MG63 (cell line): ENCODE measurements around the gene PRAMEF18. TPM values are rescaled to one million over a fixed set of nuclear protein-coding genes. Genes with fewer than 3 reads are reported as not detected.
A peak's percentile ranks its signal among the peaks of the same experiment; 100 is the strongest.
"Not testable (repeated sequence)": the region's sequence is repeated elsewhere in the genome, so short reads cannot be mapped to it uniquely, and the experiment has no call there.

Experiments
- DNase-seq: peaks from one replicate; pipeline ENCODE4 v3.0.0-alpha.2; 2020
- H3K27me3 ChIP-seq: fragments of 250-450 bp; sonication (Bioruptor Pico); 2 replicates; pipeline ENCODE4 v1.5.1; 2020; ENCODE audit warnings: mild to moderate bottlenecking, moderate library complexity
- H3K36me3 ChIP-seq: fragments of 250-450 bp; sonication (Bioruptor Pico); 2 replicates; pipeline ENCODE4 v1.5.1; 2020; ENCODE audit warnings: mild to moderate bottlenecking, moderate library complexity
- H3K4me3 ChIP-seq: fragments of 250-450 bp; sonication (Bioruptor Pico); 2 replicates; pipeline ENCODE4 v1.5.1; 2020; ENCODE audit warnings: mild to moderate bottlenecking, moderate library complexity
- H3K9me3 ChIP-seq: fragments of 250-450 bp; sonication (Bioruptor Pico); 2 replicates; pipeline ENCODE4 v1.5.1; 2020; ENCODE audit warnings: mild to moderate bottlenecking, moderate library complexity
- total RNA-seq: library from RNA; depleted of rRNA; stranded (reverse); fragments of >200 nt; shearing (Covaris generic); gene quantifications from 2 replicates; pipeline ENCODE4 v1.2.3, GENCODE V29; 2014; ENCODE audit warnings: low replicate concordance; rRNA removed

PRAMEF18 gene
- not detected in 2 replicates for total RNA-seq

- not testable (repeated sequence) for H3K9me3 ChIP-seq, DNase-seq, H3K4me3 ChIP-seq, H3K27me3 ChIP-seq, H3K36me3 ChIP-seq
These were observed at the start of gene PRAMEF18 for GRCh38 chr1:13225675-13226204. PRAMEF18 (minus strand) TSS chr1:13226154; CDS start chr1:13226106, 48 bp downstream.

- H3K36me3 ChIP-seq, DNase-seq, H3K9me3 ChIP-seq, H3K27me3 ChIP-seq, H3K4me3 ChIP-seq: not testable (repeated sequence)
These were observed 39.2 kb upstream of the PRAMEF18 start for GRCh38 chr1:13265124-13265523.

- not testable (repeated sequence) for H3K9me3 ChIP-seq, H3K4me3 ChIP-seq, H3K27me3 ChIP-seq, DNase-seq, H3K36me3 ChIP-seq
These were observed 27.9 kb upstream of the PRAMEF18 start, which contains the start of gene PRAMEF5 for GRCh38 chr1:13253898-13254297. PRAMEF5 (plus strand) TSS chr1:13254198; CDS start chr1:13259269, 5,071 bp downstream.

GRCh38 chr1:13247122-13247521 is 21.2 kb upstream of the PRAMEF18 start:
- not testable (repeated sequence) for H3K36me3 ChIP-seq, H3K27me3 ChIP-seq, H3K9me3 ChIP-seq, DNase-seq, H3K4me3 ChIP-seq

- not testable (repeated sequence) for H3K4me3 ChIP-seq, H3K9me3 ChIP-seq, H3K36me3 ChIP-seq, H3K27me3 ChIP-seq, DNase-seq
These were observed 20.6 kb upstream of the PRAMEF18 start for GRCh38 chr1:13246554-13246871.

- not testable (repeated sequence) for H3K9me3 ChIP-seq, H3K27me3 ChIP-seq, H3K4me3 ChIP-seq, DNase-seq, H3K36me3 ChIP-seq
These were observed 20.0 kb upstream of the PRAMEF18 start for GRCh38 chr1:13245841-13246553.

GRCh38 chr1:13243536-13244263 is 17.7 kb upstream of the PRAMEF18 start:
- not testable (repeated sequence) for H3K4me3 ChIP-seq, H3K27me3 ChIP-seq, DNase-seq, H3K36me3 ChIP-seq, H3K9me3 ChIP-seq

- H3K4me3 ChIP-seq, H3K9me3 ChIP-seq, H3K36me3 ChIP-seq, DNase-seq, H3K27me3 ChIP-seq: not testable (repeated sequence)
These were observed 13.7 kb upstream of the PRAMEF18 start for GRCh38 chr1:13239633-13240032.

- H3K27me3 ChIP-seq: peaks cover 10% of the 10 kb centered on the region
- not testable (repeated sequence) for H3K36me3 ChIP-seq, H3K9me3 ChIP-seq, DNase-seq, H3K4me3 ChIP-seq
These were observed 11.6 kb upstream of the PRAMEF18 start for GRCh38 chr1:13237572-13237971.

- not testable (repeated sequence) for H3K4me3 ChIP-seq, DNase-seq, H3K9me3 ChIP-seq, H3K36me3 ChIP-seq
- H3K27me3 ChIP-seq: peaks cover 10% of the 10 kb centered on the region
These were observed 8.1 kb upstream of the PRAMEF18 start for GRCh38 chr1:13234057-13234456.

- DNase-seq, H3K36me3 ChIP-seq, H3K9me3 ChIP-seq, H3K4me3 ChIP-seq: not testable (repeated sequence)
- H3K27me3 ChIP-seq: peaks cover 13% of the 10 kb centered on the region
These were observed 6.1 kb upstream of the PRAMEF18 start for GRCh38 chr1:13232056-13232455.

- not testable (repeated sequence) for DNase-seq, H3K9me3 ChIP-seq, H3K36me3 ChIP-seq, H3K4me3 ChIP-seq
- peaks cover 11% of the 10 kb centered on the region; the same call in 1 of the 2 replicates for H3K27me3 ChIP-seq
These were observed 5.3 kb upstream of the PRAMEF18 start for GRCh38 chr1:13231061-13231750.

GRCh38 chr1:13230601-13231000 is 4.6 kb upstream of the PRAMEF18 start:
- H3K4me3 ChIP-seq, DNase-seq, H3K36me3 ChIP-seq, H3K9me3 ChIP-seq: not testable (repeated sequence)
- H3K27me3 ChIP-seq: peaks cover 11% of the 10 kb centered on the region; the same call in 1 of the 2 replicates

- H3K9me3 ChIP-seq, DNase-seq, H3K36me3 ChIP-seq, H3K4me3 ChIP-seq: not testable (repeated sequence)
- H3K27me3 ChIP-seq: peaks cover 11% of the 10 kb centered on the region; the same call in 1 of the 2 replicates
These were observed 4.1 kb upstream of the PRAMEF18 start for GRCh38 chr1:13230096-13230495.

GRCh38 chr1:13228343-13228781 is 2.4 kb upstream of the PRAMEF18 start:
- Histone ChIP-seq H3K4me3 (no peak overlapping the region), H3K9me3 (no peaks in the 10 kb centered on the region)
- peak; percentile 20 for DNase-seq

GRCh38 chr1:13227271-13228055 is 1.5 kb upstream of the PRAMEF18 start:
- H3K27me3 ChIP-seq, H3K36me3 ChIP-seq, H3K4me3 ChIP-seq, DNase-seq, H3K9me3 ChIP-seq: not testable (repeated sequence)

More at GRCh38 chr1:13228343-13228781, 2.4 kb upstream of the PRAMEF18 start:
- Histone ChIP-seq H3K27me3 (peaks cover 11% of the 10 kb centered on the region; the same call in 1 of the 2 replicates), H3K36me3 (no peaks in the 10 kb centered on the region)
